Subcutaneous abdominal adipose tissue (tissue), 5 donors: ENCODE results near the gene SMARCC2.

Experiments used
- H3K27ac ChIP-seq: one replicate; pipeline ENCODE4 v1.7.0; 2013; ENCODE audit warnings: low read depth, mild to moderate bottlenecking, inconsistent platforms, low read length, moderate library complexity
- H3K27me3 ChIP-seq, 5 donors: one replicate each; pipeline ENCODE4 v1.7.0; 2013; ENCODE audit warnings: low read length in 5 of 5, inconsistent platforms in 1 of 5; ENCODE audit not compliant: control insufficient read depth in 5 of 5, insufficient read depth in 4 of 5
- H3K36me3 ChIP-seq, 5 donors: one replicate each; pipeline ENCODE4 v1.7.0; 2013; ENCODE audit warnings: low read length in 5 of 5; ENCODE audit not compliant: control insufficient read depth in 5 of 5, insufficient read depth in 5 of 5
- H3K4me1 ChIP-seq, 5 donors: one replicate each; pipeline ENCODE4 v1.7.0; 2013; ENCODE audit warnings: low read length in 5 of 5, mild to moderate bottlenecking in 3 of 5, moderate library complexity in 1 of 5; ENCODE audit not compliant: control insufficient read depth in 5 of 5, insufficient read depth in 5 of 5
- H3K4me3 ChIP-seq, 5 donors: one replicate each; pipeline ENCODE4 v1.7.0; 2013; ENCODE audit warnings: low read length in 5 of 5, low read depth in 1 of 5
- H3K9ac ChIP-seq, 5 donors: one replicate each; pipeline ENCODE4 v1.7.0; 2013; ENCODE audit warnings: low read length in 5 of 5, mild to moderate bottlenecking in 4 of 5, moderate library complexity in 3 of 5
- H3K9me3 ChIP-seq, 5 donors: one replicate each; pipeline ENCODE4 v1.7.0; 2013; ENCODE audit warnings: low read length in 5 of 5; ENCODE audit not compliant: control insufficient read depth in 5 of 5
- donor health status: healthy.
- donor health status: healthy.
- donor health status: healthy.
- donor health status: healthy.
- donor health status: healthy.

The SMARCC2 gene

DNA sequence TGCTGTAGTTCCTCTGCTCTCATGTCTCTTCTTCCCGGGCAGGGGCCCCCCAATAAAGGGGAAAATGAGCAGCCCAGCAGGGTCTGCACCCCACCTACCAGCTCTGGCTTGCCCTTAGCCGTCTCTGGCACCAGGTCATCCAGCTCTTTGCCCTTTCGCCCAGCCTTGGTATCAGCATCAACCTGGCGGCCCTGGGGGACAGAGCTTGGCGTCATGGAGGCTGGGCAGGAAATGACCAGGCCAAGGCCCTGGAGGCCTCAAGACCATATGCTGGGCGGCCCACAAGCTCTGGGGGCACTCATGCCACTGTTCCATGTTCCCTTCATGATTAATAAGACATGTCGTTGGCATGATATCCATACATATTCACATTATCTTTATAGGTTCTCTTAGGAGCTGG, 16.4 kb downstream of the SMARCC2 start:
- no peak overlapping the region for H3K4me3 ChIP-seq
- no peaks in the 10 kb centered on the region for H3K9me3 ChIP-seq
- H3K27me3 ChIP-seq = no peaks in the 10 kb centered on the region
- H3K9ac ChIP-seq = no peak overlapping the region
- peaks cover 0 to 6% (median 0%) of the 10 kb centered on the region in 5 donors for H3K4me1 ChIP-seq
- H3K27ac ChIP-seq = no peak overlapping the region
- H3K36me3 ChIP-seq = peaks cover 18 to 96% (median 78%) of the 10 kb centered on the region in 5 donors

DNA sequence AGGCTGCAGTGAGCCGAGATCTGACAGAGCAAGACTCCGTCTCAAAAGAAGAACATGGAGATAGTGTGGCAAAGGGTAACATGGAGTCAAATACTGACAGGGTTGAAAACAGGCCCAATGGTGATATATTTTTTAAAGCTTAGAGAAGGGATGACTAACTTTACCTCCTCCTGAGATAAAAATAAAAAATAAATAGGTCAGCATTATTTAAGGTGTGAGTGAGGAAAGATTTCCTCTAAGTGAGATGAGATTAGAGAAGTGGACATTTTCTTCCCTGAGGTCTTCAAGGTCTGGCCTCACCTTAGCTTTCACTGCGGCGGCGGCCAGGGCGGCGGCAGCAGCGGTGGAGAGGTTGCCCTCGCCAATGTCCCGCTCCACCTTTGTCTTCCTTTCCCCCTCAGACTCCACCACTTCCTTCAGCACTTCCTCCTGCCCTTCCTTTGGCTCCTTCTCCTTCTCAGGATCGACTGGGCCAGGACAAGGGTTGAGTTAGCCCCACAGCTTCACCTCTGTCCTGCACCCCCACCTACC, 20.0 kb downstream of the SMARCC2 start:
- no peak overlapping the region for H3K4me3 ChIP-seq
- peaks cover 0 to 7% (median 6%) of the 10 kb centered on the region in 5 donors for H3K4me1 ChIP-seq
- H3K27ac ChIP-seq = no peak overlapping the region
- no peaks in the 10 kb centered on the region for H3K27me3 ChIP-seq
- no peak overlapping the region for H3K9ac ChIP-seq
- no peaks in the 10 kb centered on the region for H3K9me3 ChIP-seq
- peaks cover 4 to 98% (median 82%) of the 10 kb centered on the region in 5 donors for H3K36me3 ChIP-seq

DNA sequence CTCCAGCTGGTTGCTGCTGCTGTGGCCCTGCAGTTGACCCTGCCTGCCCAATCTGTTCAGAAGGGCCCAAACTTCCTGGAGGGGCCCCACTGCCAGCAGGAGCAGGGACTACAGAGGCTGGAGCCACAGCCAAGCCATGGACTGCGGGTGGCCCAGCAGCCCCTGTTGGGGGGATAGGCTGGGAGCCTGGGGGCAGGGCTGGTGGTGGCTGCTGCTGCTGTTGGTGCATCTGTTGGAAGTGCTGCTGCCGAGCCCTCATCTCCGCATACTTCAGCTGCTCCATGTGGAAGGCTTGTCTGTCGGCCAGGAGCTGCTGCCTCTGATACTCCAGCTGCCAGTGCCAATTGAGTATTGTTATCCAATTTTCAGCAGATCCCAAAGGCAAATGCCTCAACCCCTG, 23.9 kb downstream of the SMARCC2 start:
- H3K27ac ChIP-seq = no peak overlapping the region
- no peaks in the 10 kb centered on the region for H3K27me3 ChIP-seq
- no peak overlapping the region for H3K9ac ChIP-seq
- no peak overlapping the region for H3K4me3 ChIP-seq
- peaks cover 0 to 97% (median 84%) of the 10 kb centered on the region in 5 donors for H3K36me3 ChIP-seq
- no peaks in the 10 kb centered on the region for H3K9me3 ChIP-seq
- H3K4me1 ChIP-seq = peaks cover 10 to 24% (median 21%) of the 10 kb centered on the region in 5 donors

DNA sequence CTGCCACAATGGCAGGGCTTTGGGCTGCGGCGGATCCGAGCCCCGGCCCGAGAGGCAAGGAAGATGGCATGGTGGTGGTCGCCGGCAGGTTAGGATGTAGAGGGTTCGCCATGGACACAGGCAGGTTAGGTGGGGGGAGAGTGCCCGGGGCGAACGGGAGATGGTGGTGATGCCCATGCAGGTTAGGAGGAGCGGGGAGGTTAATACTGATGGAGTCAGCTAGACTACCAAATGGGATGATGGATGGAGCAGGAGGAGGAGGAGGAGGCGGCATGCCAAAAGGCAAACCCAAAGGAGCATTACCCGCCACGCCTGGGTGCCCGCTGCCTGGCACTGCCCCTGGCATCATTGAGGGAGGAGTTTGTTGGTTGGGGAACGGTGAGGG, 24.9 kb downstream of the SMARCC2 start:
- Histone ChIP-seq H3K27ac (no peak overlapping the region), H3K36me3 (peaks cover 0 to 96% (median 83%) of the 10 kb centered on the region in 5 donors), H3K9me3 (no peaks in the 10 kb centered on the region), H3K9ac (no peak overlapping the region), H3K27me3 (no peaks in the 10 kb centered on the region), H3K4me3 (no peak overlapping the region), H3K4me1 (peaks cover 18 to 34% (median 32%) of the 10 kb centered on the region in 5 donors)

DNA sequence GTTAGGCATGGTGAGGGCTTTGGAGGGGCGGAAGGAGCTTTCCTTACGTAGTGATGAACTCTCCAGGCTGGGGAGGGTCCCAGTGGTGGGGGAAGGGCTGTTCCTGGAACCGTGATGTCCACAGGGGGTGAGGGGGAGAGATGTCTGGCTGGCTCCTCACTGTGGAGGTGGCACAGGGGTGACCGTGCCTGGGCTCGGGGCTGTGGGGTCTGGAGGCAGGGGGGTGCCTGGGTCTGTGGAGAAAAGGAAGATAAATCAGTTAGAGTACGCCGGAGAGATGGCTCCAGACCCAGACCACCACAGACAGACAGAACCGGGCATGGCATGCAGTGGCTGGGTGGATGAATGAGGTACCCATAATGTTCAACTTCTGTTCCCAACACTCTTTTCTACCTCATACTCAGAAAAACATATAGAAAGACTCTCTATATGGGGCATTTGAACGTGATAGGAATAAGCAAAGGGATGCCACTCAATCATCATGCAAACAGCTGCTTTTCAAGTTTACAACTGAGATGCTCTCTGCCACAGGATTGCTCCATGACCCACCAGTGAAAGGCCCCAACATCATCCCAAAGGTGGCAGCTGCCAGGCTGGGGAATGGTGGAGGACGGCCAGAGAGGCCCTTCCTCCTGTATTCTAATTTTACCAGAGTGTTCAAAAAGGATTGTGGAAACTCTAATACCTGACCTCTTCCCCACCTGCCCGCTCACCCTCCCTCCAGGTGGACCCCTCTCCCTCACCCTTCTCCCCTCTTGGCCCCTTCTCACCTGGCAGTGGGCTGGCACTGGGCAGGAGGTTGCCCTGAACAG, 25.5 kb downstream of the SMARCC2 start:
- Histone ChIP-seq H3K36me3 (peaks cover 0 to 90% (median 79%) of the 10 kb centered on the region in 5 donors), H3K4me1 (peaks cover 18 to 40% (median 36%) of the 10 kb centered on the region in 5 donors), H3K27ac (peak overlapping the region; percentile 33)

DNA sequence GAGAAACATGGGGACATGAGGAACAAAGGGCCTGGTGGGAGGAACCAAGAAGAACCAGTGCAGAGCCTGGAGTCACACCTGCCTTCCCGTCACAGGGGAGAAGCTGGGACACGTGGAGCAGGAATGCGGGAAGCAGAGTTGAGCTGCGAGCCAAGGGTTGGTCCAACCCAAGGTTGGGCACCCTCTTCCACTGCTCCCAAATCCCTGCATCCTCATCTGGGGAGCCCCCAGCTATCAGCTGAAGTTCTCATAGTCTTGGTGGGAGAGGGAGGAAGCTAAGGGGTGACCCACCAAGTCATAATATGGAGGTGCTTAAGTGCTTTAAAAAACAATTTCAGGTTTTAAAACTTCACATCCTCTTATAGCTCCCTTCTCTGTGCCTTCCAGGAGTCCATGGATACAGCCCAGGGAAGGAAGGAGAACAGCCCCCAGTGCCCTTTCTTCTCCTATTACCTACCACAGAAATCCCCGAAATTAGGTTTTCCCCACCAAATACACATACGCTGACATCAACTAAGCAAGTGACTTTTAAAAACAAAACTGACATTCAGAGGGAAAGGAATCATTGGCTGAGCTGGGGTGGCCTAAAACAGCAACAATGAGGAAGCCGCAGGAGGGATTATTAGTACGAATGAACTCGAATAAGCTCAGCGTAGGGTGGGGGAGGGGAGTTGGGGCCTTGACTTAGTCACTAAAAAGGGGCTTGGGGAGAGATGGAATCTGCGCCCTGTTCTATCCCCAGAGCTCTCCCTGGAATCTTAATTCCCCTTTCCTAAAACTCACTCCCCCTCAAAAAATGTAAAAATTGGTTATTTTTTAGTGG, 26.6 kb downstream of the SMARCC2 start:
- H3K36me3 ChIP-seq = peaks cover 0 to 81% (median 73%) of the 10 kb centered on the region in 5 donors
- H3K4me3 ChIP-seq = no peak overlapping the region
- H3K27me3 ChIP-seq = no peaks in the 10 kb centered on the region
- peaks cover 18 to 46% (median 37%) of the 10 kb centered on the region in 5 donors for H3K4me1 ChIP-seq
- no peak overlapping the region for H3K9ac ChIP-seq
- H3K9me3 ChIP-seq = no peaks in the 10 kb centered on the region
- H3K27ac ChIP-seq = peak overlapping the region; percentile 33

More for the DNA sequence above, 25.5 kb downstream of the SMARCC2 start:
- Histone ChIP-seq H3K27me3 (no peaks in the 10 kb centered on the region), H3K9ac (no peak overlapping the region), H3K9me3 (no peaks in the 10 kb centered on the region), H3K4me3 (no peak overlapping the region)

DNA sequence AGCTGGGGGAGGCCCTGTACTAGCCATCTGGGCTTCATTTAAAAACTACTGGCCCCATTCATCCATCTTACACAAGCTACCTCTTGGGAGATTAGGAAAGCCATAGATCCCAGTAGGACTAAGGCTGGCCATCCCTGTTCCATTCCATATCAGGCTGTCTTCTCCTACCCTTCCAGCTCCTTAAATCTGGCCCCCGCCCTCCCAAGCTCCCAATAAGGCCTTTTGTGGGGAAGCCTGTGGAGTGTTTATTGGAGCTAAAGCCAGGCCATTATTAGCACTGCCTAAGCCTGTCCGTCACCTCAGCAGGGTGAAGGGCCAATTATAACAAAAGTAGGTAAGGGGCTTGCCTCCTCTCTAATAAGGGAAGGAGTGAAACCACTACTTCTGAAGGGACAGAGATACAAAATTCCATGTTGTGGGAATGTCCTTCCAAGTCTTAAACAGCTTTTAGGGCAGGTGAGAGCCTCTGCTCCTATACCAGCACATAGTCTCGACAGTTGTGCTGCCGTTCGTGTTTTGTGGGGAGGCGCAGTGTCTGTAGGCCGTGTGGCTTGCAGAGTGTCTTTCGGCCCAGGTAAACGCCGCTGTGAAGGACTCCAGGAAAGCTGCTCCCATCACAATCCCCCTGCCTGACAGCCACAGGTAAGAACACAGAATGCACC, 27.5 kb downstream of the SMARCC2 start:
- Histone ChIP-seq H3K9ac (peak overlapping the region in 3 of 5 donors; percentile 93 to 99 (median 98)), H3K4me1 (peaks cover 18 to 54% (median 45%) of the 10 kb centered on the region in 5 donors), H3K27me3 (no peaks in the 10 kb centered on the region), H3K27ac (peak overlapping the region; percentile 98), H3K36me3 (peaks cover 0 to 73% (median 68%) of the 10 kb centered on the region in 5 donors), H3K4me3 (peak overlapping the region in 2 of 5 donors; percentile 93 to 97), H3K9me3 (no peaks in the 10 kb centered on the region)

DNA sequence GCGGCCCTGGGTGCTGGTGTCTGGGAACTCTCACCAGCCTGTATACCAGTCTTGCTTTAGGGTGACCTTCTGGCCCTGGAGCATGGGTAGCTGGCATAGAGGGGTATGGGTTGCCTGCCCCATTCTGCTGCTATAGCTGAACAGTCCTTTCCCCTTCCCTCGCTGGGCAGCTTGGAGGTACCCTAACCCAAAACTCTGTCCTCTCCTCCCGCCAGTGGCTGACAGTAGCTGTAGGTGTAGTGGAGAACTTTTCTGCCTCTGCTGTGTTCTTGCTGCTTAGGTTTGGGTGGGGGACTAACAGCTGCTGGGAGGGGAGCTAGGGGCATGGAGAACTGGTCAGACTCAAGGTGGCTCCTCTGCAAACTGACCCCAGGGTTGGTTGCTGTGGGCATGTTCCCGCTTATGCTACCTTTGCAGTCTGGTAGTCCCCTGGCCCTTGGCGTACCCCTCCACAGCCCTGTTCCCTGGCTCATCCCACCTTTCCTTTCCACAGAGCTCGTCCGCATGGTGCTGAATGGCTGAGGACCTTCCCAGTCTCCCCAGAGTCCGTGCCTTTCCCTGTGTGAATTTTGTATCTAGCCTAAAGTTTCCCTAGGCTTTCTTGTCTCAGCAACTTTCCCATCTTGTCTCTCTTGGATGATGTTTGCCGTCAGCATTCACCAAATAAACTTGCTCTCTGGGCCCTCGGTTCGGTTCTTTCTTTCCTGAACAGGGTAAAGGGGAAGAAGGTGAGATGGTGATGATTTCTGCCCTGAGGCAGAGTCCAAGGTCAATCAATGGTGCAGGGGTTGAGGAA, 28.2 kb downstream of the SMARCC2 start:
- H3K36me3 ChIP-seq = peaks cover 0 to 66% (median 63%) of the 10 kb centered on the region in 5 donors

More for the DNA sequence above, 28.2 kb downstream of the SMARCC2 start:
- Histone ChIP-seq H3K9me3 (no peaks in the 10 kb centered on the region), H3K27me3 (no peaks in the 10 kb centered on the region), H3K27ac (peak overlapping the region; percentile 98), H3K9ac (peak overlapping the region; percentile 93 to 99 (median 96)), H3K4me3 (peak overlapping the region; percentile 93 to 98 (median 97)), H3K4me1 (peaks cover 18 to 54% (median 46%) of the 10 kb centered on the region in 5 donors)
